Activated T-helper 1 cell treated with Interleukin-2 at 50 U/mL for 16 hours (primary cell): Measurements from ENCODE around the gene MYCBP2.

Source experiments
- DNase-seq: peaks from one replicate; pipeline ENCODE4 v3.0.0-alpha.2; 2020; ENCODE audit warnings: low read depth

MYCBP2 gene

GRCh38 chr13:77105051-77105450 is 221.8 kb downstream of the MYCBP2 start:
- DNase-seq: no peak

- no peak for DNase-seq
These were observed 227.5 kb downstream of the MYCBP2 start for GRCh38 chr13:77099415-77099814.

- no peak for DNase-seq
These were observed 231.6 kb downstream of the MYCBP2 start for GRCh38 chr13:77095288-77095687.

- DNase-seq: no peak
These were observed 232.1 kb downstream of the MYCBP2 start for GRCh38 chr13:77094773-77095172.

GRCh38 chr13:77093735-77094134 is 233.2 kb downstream of the MYCBP2 start:
- no peak for DNase-seq

- no peak for DNase-seq
These were observed 242.1 kb downstream of the MYCBP2 start for GRCh38 chr13:77084755-77085154.

GRCh38 chr13:77079902-77080413 is 246.9 kb downstream of the MYCBP2 start:
- no peak for DNase-seq

- DNase-seq: no peak
These were observed 259.4 kb downstream of the MYCBP2 start for GRCh38 chr13:77067519-77067918.

GRCh38 chr13:77065461-77066147 is 261.3 kb downstream of the MYCBP2 start:
- DNase-seq: no peak

GRCh38 chr13:77062097-77062496 is 264.8 kb downstream of the MYCBP2 start:
- DNase-seq: no peak

GRCh38 chr13:77061362-77061761 is 265.5 kb downstream of the MYCBP2 start:
- DNase-seq: no peak

GRCh38 chr13:77056886-77057285 is 270.0 kb downstream of the MYCBP2 start:
- no peak for DNase-seq

- DNase-seq: no peak
These were observed 270.5 kb downstream of the MYCBP2 start for GRCh38 chr13:77056382-77056781.

- DNase-seq: no peak
These were observed 271.7 kb downstream of the MYCBP2 start for GRCh38 chr13:77055158-77055557.

- no peak for DNase-seq
These were observed 273.7 kb downstream of the MYCBP2 start for GRCh38 chr13:77053192-77053591.

- DNase-seq: no peak
These were observed 278.2 kb downstream of the MYCBP2 start for GRCh38 chr13:77048681-77049080.

- no peak for DNase-seq
These were observed 279.1 kb downstream of the MYCBP2 start for GRCh38 chr13:77047649-77048343.

- DNase-seq: no peak
These were observed 284.2 kb downstream of the MYCBP2 start for GRCh38 chr13:77042566-77043177.

GRCh38 chr13:77040835-77041234 is 286.1 kb downstream of the MYCBP2 start:
- no peak for DNase-seq

- no peak for DNase-seq
These were observed 286.8 kb downstream of the MYCBP2 start for GRCh38 chr13:77040076-77040475.

- DNase-seq: no peak
These were observed 287.9 kb downstream of the MYCBP2 start for GRCh38 chr13:77038907-77039480.

GRCh38 chr13:77036279-77036678 is 290.6 kb downstream of the MYCBP2 start:
- no peak for DNase-seq

GRCh38 chr13:77034881-77035280 is 292.0 kb downstream of the MYCBP2 start:
- no peak for DNase-seq
